ENCODE results near the gene RIPK4.

RIPK4 gene

GRCh38 chr21:41802684-41803083, 35.8 kb upstream of the RIPK4 start:
- TF ChIP-seq CTCF (IDR thresholded peaks at IDR 0.05; ENCODE audit: control insufficient read depth, extremely low read depth, insufficient read depth): peak; percentile 22; the same call in 1 of the 2 replicates
- no peak overlapping the region for H3K4me3 ChIP-seq (ENCODE audit: low read depth, low read length)
- DNase-seq (ENCODE audit: low read depth): peak; percentile 76

- no peak for DNase-seq (ENCODE audit: low read depth)
- no peak overlapping the region for H3K4me3 ChIP-seq (ENCODE audit: low read depth, low read length)
- no peak for TF ChIP-seq CTCF (IDR thresholded peaks at IDR 0.05; ENCODE audit: control insufficient read depth, extremely low read depth, insufficient read depth)
Measured at GRCh38 chr21:41802198-41802584, 35.3 kb upstream of the RIPK4 start.

GRCh38 chr21:41801321-41802197, 34.7 kb upstream of the RIPK4 start:
- TF ChIP-seq CTCF (IDR thresholded peaks at IDR 0.05; ENCODE audit: control insufficient read depth, extremely low read depth, insufficient read depth): no peak
- no peak overlapping the region for H3K4me3 ChIP-seq (ENCODE audit: low read depth, low read length)
- no peak for DNase-seq (ENCODE audit: low read depth)

GRCh38 chr21:41800425-41801320, 33.8 kb upstream of the RIPK4 start:
- no peak overlapping the region for H3K4me3 ChIP-seq (ENCODE audit: low read depth, low read length)
- no peak for TF ChIP-seq CTCF (IDR thresholded peaks at IDR 0.05; ENCODE audit: control insufficient read depth, extremely low read depth, insufficient read depth)
- DNase-seq (ENCODE audit: low read depth): no peak

- no peak for DNase-seq (ENCODE audit: low read depth)
- H3K4me3 ChIP-seq (ENCODE audit: low read depth, low read length): no peak overlapping the region
- TF ChIP-seq CTCF (IDR thresholded peaks at IDR 0.05; ENCODE audit: control insufficient read depth, extremely low read depth, insufficient read depth): no peak
Measured at GRCh38 chr21:41799763-41800162, 32.9 kb upstream of the RIPK4 start.

GRCh38 chr21:41798326-41798725, 31.5 kb upstream of the RIPK4 start:
- DNase-seq (ENCODE audit: low read depth): no peak
- no peak for TF ChIP-seq CTCF (IDR thresholded peaks at IDR 0.05; ENCODE audit: control insufficient read depth, extremely low read depth, insufficient read depth)
- H3K4me3 ChIP-seq (ENCODE audit: low read depth, low read length): no peak overlapping the region
